Measurements from ENCODE around the gene PTPRM. TPM values are rescaled to one million over a fixed set of nuclear protein-coding genes. Genes with fewer than 3 reads are reported as not detected.

The PTPRM gene
- total and polyA plus RNA-seq, 2 donors, result 37.3 to 55.6 TPM

DNA sequence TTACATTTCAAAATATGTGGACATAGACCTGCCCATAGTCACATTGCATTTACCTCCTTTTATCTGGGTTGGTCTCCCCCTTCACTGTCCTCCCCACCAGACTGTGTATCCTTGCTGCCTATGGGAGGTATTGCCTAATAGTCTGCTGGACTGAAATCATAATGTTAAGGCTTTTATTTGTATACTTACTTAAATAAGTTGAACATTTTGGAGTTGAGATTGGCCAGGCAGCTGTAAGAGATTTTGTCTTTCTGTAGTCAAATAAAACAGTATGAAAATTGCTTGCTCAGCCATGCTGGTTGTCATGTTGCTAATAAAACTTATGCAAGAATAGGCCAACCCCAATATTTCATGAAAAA, 280.9 kb downstream of the PTPRM start:
- no peak for DNase-seq (ENCODE audit: low read depth in 6 of 9, low spot score in 9 of 9)
- Histone ChIP-seq H3K9me3 (ENCODE audit: control insufficient read depth in 2 of 2, insufficient read depth in 1 of 2, low read length in 1 of 2) (peaks cover 6 to 13% of the 10 kb centered on the region in 2 donors), H3K4me3 (ENCODE audit: low read length in 2 of 2) (no peak overlapping the region), H3K36me3 (ENCODE audit: control insufficient read depth in 2 of 2, insufficient read depth in 2 of 2, low read length in 1 of 2) (peaks cover 0 to 3% of the 10 kb centered on the region in 2 donors), H3K27ac (ENCODE audit: low read depth in 1 of 2, low read length in 1 of 2) (no peak overlapping the region), H3K4me1 (ENCODE audit: control insufficient read depth in 2 of 2, insufficient read depth in 2 of 2, low read length in 2 of 2) (no peaks in the 10 kb centered on the region), H3K27me3 (ENCODE audit: control insufficient read depth in 2 of 2, insufficient read depth in 1 of 2, low read length in 1 of 2) (no peaks in the 10 kb centered on the region)

DNA sequence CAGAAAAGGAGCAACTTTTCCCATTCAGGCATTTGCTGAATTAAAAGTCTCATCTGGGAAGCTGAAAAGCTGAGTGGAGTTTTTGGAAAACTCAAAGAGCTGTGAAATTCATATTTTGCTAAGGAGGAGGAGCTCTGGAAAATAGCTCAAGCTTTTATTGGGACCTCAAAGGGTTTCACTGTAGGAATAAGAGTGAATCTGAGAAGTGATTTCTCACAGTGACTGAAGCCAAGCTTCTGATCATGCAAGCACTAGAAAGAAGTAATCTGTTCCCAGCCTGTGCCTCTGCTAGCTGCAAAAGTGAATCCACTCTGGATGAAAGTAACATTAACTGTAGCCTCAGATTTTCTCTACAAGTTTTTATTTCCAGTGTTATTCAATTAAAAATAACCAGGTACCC, 283.3 kb downstream of the PTPRM start:
- peaks cover 0 to 6% of the 10 kb centered on the region in 2 donors for H3K9me3 ChIP-seq (ENCODE audit: control insufficient read depth in 2 of 2, insufficient read depth in 1 of 2, low read length in 1 of 2)
- no peak overlapping the region for H3K4me3 ChIP-seq (ENCODE audit: low read length in 2 of 2)
- no peak overlapping the region for H3K27ac ChIP-seq (ENCODE audit: low read depth in 1 of 2, low read length in 1 of 2)
- DNase-seq (ENCODE audit: low read depth in 6 of 9, low spot score in 9 of 9), result no peak
- H3K27me3 ChIP-seq (ENCODE audit: control insufficient read depth in 2 of 2, insufficient read depth in 1 of 2, low read length in 1 of 2), result no peaks in the 10 kb centered on the region
- no peaks in the 10 kb centered on the region for H3K4me1 ChIP-seq (ENCODE audit: control insufficient read depth in 2 of 2, insufficient read depth in 2 of 2, low read length in 2 of 2)
- H3K36me3 ChIP-seq (ENCODE audit: control insufficient read depth in 2 of 2, insufficient read depth in 2 of 2, low read length in 1 of 2), result peaks cover 0 to 3% of the 10 kb centered on the region in 2 donors

DNA sequence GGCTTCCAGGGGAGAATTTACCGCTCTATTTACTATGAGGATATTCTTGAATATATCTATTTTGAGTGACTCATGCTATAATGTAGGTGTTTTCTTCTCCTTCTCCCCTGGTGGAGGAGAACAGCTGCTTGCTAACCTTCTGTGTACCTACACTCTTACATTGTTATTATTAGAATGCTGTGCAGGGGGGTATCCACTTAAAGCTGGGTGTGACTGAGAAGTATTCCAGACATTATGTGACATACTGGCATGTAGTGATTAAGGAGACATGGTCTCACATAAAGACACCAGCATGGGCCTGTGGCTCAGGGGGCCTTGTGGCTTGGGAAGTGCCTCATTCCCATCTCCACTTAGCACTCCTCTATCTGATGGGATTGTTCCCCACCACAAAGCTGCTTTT, 287.9 kb downstream of the PTPRM start:
- peaks cover 4 to 13% of the 10 kb centered on the region in 2 donors for H3K4me1 ChIP-seq (ENCODE audit: control insufficient read depth in 2 of 2, insufficient read depth in 2 of 2, low read length in 2 of 2)
- 97% methylated on average over 1 of the region's 1 CpG for WGBS
- H3K4me3 ChIP-seq (ENCODE audit: low read length in 2 of 2), result no peak overlapping the region
- no peak for DNase-seq (ENCODE audit: low read depth in 6 of 9, low spot score in 9 of 9)
- no peak overlapping the region for H3K27ac ChIP-seq (ENCODE audit: low read depth in 1 of 2, low read length in 1 of 2)
- H3K27me3 ChIP-seq (ENCODE audit: control insufficient read depth in 2 of 2, insufficient read depth in 1 of 2, low read length in 1 of 2), result no peaks in the 10 kb centered on the region
- H3K36me3 ChIP-seq (ENCODE audit: control insufficient read depth in 2 of 2, insufficient read depth in 2 of 2, low read length in 1 of 2), result peaks cover 0 to 3% of the 10 kb centered on the region in 2 donors
- H3K9me3 ChIP-seq (ENCODE audit: control insufficient read depth in 2 of 2, insufficient read depth in 1 of 2, low read length in 1 of 2), result peaks cover 0 to 6% of the 10 kb centered on the region in 2 donors

DNA sequence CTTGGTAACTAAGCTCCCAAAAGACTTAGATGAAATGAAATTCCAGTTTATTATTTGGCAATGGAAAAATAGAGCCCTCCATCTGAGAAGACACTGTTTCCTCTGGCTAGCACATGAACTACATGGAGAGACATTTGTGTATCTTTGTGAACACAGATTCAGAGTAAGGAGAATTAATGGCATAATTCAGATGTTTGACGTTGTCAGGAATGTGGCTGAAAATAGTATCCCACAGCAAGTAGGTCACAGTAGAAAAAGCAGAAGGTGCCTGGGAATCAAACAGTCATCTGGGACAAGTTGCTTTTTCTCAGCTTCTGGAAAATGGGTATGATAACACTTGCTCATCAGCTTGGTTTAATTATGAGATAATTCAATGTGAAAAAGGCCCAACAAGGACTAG, 288.6 kb downstream of the PTPRM start:
- WGBS, result 47% methylated on average over 1 of the region's 1 CpG
- H3K9me3 ChIP-seq (ENCODE audit: control insufficient read depth in 2 of 2, insufficient read depth in 1 of 2, low read length in 1 of 2), result peaks cover 0 to 6% of the 10 kb centered on the region in 2 donors
- no peak overlapping the region for H3K4me3 ChIP-seq (ENCODE audit: low read length in 2 of 2)
- no peaks in the 10 kb centered on the region for H3K27me3 ChIP-seq (ENCODE audit: control insufficient read depth in 2 of 2, insufficient read depth in 1 of 2, low read length in 1 of 2)
- peaks cover 4 to 13% of the 10 kb centered on the region in 2 donors for H3K4me1 ChIP-seq (ENCODE audit: control insufficient read depth in 2 of 2, insufficient read depth in 2 of 2, low read length in 2 of 2)
- no peak for DNase-seq (ENCODE audit: low read depth in 6 of 9, low spot score in 9 of 9)
- no peak overlapping the region for H3K27ac ChIP-seq (ENCODE audit: low read depth in 1 of 2, low read length in 1 of 2)
- peaks cover 0 to 3% of the 10 kb centered on the region in 2 donors for H3K36me3 ChIP-seq (ENCODE audit: control insufficient read depth in 2 of 2, insufficient read depth in 2 of 2, low read length in 1 of 2)

DNA sequence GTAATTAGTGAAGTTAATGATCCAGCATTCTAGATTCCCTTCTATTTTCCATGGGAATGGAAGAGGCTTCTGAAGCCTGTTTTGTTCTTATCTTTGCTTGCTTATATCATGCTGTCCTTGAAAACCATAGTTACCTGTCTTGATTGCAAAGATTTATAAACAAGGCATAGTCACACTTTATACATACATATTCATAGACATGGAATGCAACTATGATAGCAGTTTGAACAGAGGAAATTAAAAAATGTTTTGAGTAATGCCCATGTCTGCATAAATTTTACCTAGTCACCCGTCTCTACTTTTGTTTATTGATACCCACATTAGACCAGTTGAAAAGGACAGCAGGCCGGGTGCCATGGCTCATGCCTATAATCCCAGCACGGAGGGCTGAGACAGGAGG, 289.0 kb downstream of the PTPRM start:
- peaks cover 0 to 6% of the 10 kb centered on the region in 2 donors for H3K9me3 ChIP-seq (ENCODE audit: control insufficient read depth in 2 of 2, insufficient read depth in 1 of 2, low read length in 1 of 2)
- over 99% methylated on average over 3 of the region's 3 CpGs for WGBS
- no peak for DNase-seq (ENCODE audit: low read depth in 6 of 9, low spot score in 9 of 9)
- H3K27ac ChIP-seq (ENCODE audit: low read depth in 1 of 2, low read length in 1 of 2), result no peak overlapping the region
- H3K4me3 ChIP-seq (ENCODE audit: low read length in 2 of 2), result no peak overlapping the region
- peaks cover 4 to 13% of the 10 kb centered on the region in 2 donors for H3K4me1 ChIP-seq (ENCODE audit: control insufficient read depth in 2 of 2, insufficient read depth in 2 of 2, low read length in 2 of 2)
- H3K27me3 ChIP-seq (ENCODE audit: control insufficient read depth in 2 of 2, insufficient read depth in 1 of 2, low read length in 1 of 2), result no peaks in the 10 kb centered on the region
- H3K36me3 ChIP-seq (ENCODE audit: control insufficient read depth in 2 of 2, insufficient read depth in 2 of 2, low read length in 1 of 2), result peaks cover 0 to 3% of the 10 kb centered on the region in 2 donors

DNA sequence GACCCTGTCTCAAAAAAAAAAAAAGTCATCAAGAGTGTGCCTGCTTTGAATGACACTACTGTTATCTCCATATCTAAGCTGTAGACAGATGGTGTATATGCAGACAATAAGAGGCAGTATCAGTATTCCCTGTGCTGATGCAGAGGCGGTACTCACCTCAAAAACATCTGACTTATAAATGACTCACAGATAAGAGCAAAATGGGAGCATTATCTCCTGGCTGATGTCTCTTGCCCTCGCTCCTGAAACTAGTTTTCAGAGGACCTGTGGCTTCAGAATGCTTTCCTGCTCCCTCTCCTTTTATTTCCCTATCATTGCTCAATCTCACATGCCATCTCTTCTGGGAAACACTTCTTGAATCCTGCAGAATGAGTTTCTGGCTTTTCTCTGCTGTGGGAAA, 289.6 kb downstream of the PTPRM start:
- Histone ChIP-seq H3K27me3 (ENCODE audit: control insufficient read depth in 2 of 2, insufficient read depth in 1 of 2, low read length in 1 of 2) (no peaks in the 10 kb centered on the region), H3K27ac (ENCODE audit: low read depth in 1 of 2, low read length in 1 of 2) (no peak overlapping the region), H3K4me1 (ENCODE audit: control insufficient read depth in 2 of 2, insufficient read depth in 2 of 2, low read length in 2 of 2) (peaks cover 4 to 13% of the 10 kb centered on the region in 2 donors), H3K9me3 (ENCODE audit: control insufficient read depth in 2 of 2, insufficient read depth in 1 of 2, low read length in 1 of 2) (peaks cover 0 to 6% of the 10 kb centered on the region in 2 donors), H3K4me3 (ENCODE audit: low read length in 2 of 2) (no peak overlapping the region), H3K36me3 (ENCODE audit: control insufficient read depth in 2 of 2, insufficient read depth in 2 of 2, low read length in 1 of 2) (no peaks in the 10 kb centered on the region)
- DNase-seq (ENCODE audit: low read depth in 6 of 9, low spot score in 9 of 9), result peak in 4 of 9 donors; percentile 30 to 48 (median 32)
- WGBS, result 79% methylated on average over 2 of the region's 2 CpGs

DNA sequence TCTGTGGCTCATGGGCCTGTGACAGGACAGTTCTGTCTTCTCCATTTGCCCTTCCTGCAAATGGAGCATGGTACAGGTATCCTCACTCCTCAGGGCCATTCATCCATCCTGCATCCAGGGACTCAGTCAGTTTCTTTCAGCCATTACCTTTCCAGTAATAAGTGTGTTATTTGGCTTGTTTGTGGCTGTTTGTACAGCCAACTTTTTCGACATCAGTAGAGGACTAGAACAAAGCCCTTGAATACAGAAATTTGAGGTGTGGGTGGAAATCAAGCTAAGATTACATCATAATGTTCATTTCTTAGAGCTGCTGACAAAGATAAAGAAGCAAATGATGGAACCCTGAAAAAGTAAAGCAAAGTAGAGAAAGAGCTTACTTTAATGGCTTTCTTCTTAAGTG, 290.4 kb downstream of the PTPRM start:
- H3K9me3 ChIP-seq (ENCODE audit: control insufficient read depth in 2 of 2, insufficient read depth in 1 of 2, low read length in 1 of 2), result peaks cover 0 to under 1% of the 10 kb centered on the region in 2 donors
- no peaks in the 10 kb centered on the region for H3K27me3 ChIP-seq (ENCODE audit: control insufficient read depth in 2 of 2, insufficient read depth in 1 of 2, low read length in 1 of 2)
- peaks cover 4 to 13% of the 10 kb centered on the region in 2 donors for H3K4me1 ChIP-seq (ENCODE audit: control insufficient read depth in 2 of 2, insufficient read depth in 2 of 2, low read length in 2 of 2)
- H3K4me3 ChIP-seq (ENCODE audit: low read length in 2 of 2), result no peak overlapping the region
- no peak for DNase-seq (ENCODE audit: low read depth in 6 of 9, low spot score in 9 of 9)
- 78% methylated on average over 1 of the region's 1 CpG for WGBS
- no peaks in the 10 kb centered on the region for H3K36me3 ChIP-seq (ENCODE audit: control insufficient read depth in 2 of 2, insufficient read depth in 2 of 2, low read length in 1 of 2)
- no peak overlapping the region for H3K27ac ChIP-seq (ENCODE audit: low read depth in 1 of 2, low read length in 1 of 2)

DNA sequence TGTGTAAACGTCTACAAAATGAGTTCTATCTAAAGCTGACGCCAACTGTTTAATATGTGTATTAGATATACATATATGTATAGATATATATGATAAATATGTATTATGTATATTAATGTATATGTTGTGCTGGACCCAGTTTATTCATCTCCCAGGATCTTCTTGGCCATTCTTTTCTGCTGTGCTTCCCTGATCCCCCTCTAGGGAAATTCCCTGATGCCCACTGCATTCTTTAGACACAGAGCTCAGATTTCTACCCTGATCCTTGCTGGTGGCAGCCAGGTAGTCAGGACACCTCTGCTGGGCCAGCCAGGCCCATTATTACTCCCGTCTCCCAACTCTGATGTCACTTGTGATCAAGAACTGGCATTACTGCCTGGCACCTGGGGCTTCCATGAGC, 292.0 kb downstream of the PTPRM start:
- H3K4me1 ChIP-seq (ENCODE audit: control insufficient read depth in 2 of 2, insufficient read depth in 2 of 2, low read length in 2 of 2), result peaks cover 4 to 13% of the 10 kb centered on the region in 2 donors
- no peak for DNase-seq (ENCODE audit: low read depth in 6 of 9, low spot score in 9 of 9)
- H3K9me3 ChIP-seq (ENCODE audit: control insufficient read depth in 2 of 2, insufficient read depth in 1 of 2, low read length in 1 of 2), result no peaks in the 10 kb centered on the region
- no peaks in the 10 kb centered on the region for H3K27me3 ChIP-seq (ENCODE audit: control insufficient read depth in 2 of 2, insufficient read depth in 1 of 2, low read length in 1 of 2)
- no peak overlapping the region for H3K4me3 ChIP-seq (ENCODE audit: low read length in 2 of 2)
- over 99% methylated on average over 3 of the region's 3 CpGs for WGBS
- H3K36me3 ChIP-seq (ENCODE audit: control insufficient read depth in 2 of 2, insufficient read depth in 2 of 2, low read length in 1 of 2), result no peaks in the 10 kb centered on the region
- H3K27ac ChIP-seq (ENCODE audit: low read depth in 1 of 2, low read length in 1 of 2), result no peak overlapping the region

DNA sequence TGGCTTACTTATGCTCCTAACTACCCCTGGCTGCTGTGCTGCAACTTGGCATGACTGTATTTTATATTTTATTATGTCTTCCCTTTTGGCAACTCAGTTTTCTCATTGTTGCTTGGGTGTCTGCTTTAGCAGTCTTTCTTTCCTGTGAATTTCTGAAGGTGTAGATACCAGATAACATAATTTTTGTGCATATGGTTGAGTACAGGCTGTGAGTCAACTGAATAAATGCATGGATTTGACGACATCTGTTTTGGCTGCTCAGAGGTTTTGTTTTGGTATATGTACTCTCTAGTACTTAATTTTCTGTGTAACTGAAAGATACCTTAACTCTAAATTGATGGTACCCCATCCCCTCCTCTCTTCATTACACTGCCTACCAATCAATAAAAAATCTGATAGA, 303.1 kb downstream of the PTPRM start:
- H3K27me3 ChIP-seq (ENCODE audit: control insufficient read depth in 2 of 2, insufficient read depth in 1 of 2, low read length in 1 of 2), result no peaks in the 10 kb centered on the region
- H3K36me3 ChIP-seq (ENCODE audit: control insufficient read depth in 2 of 2, insufficient read depth in 2 of 2, low read length in 1 of 2), result no peaks in the 10 kb centered on the region
- WGBS, result 96% methylated on average over 1 of the region's 1 CpG
- H3K4me3 ChIP-seq (ENCODE audit: low read length in 2 of 2), result no peak overlapping the region
- DNase-seq (ENCODE audit: low read depth in 6 of 9, low spot score in 9 of 9), result no peak
- H3K4me1 ChIP-seq (ENCODE audit: control insufficient read depth in 2 of 2, insufficient read depth in 2 of 2, low read length in 2 of 2), result no peaks in the 10 kb centered on the region
- no peaks in the 10 kb centered on the region for H3K9me3 ChIP-seq (ENCODE audit: control insufficient read depth in 2 of 2, insufficient read depth in 1 of 2, low read length in 1 of 2)
- H3K27ac ChIP-seq (ENCODE audit: low read depth in 1 of 2, low read length in 1 of 2), result no peak overlapping the region

DNA sequence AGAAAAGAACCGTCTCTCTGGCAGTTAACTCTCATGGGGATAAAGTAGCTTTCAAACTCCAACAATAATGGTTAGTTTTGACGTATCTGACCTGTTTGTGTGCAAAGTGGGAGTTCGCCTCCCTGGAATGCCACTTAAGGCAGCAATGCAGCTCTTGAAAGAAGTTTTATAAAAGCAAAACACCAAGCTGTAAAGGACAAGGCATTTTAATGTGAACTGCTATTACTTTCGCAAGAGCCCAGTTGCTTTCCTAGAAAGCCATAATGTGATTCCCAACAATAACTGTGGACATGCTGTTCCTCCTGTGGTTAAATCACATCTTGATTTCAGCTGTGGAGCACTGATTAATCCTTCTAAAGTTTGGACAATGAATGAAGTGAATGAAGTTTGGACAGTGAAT, 303.7 kb downstream of the PTPRM start:
- Histone ChIP-seq H3K36me3 (ENCODE audit: control insufficient read depth in 2 of 2, insufficient read depth in 2 of 2, low read length in 1 of 2) (no peaks in the 10 kb centered on the region), H3K4me1 (ENCODE audit: control insufficient read depth in 2 of 2, insufficient read depth in 2 of 2, low read length in 2 of 2) (no peaks in the 10 kb centered on the region), H3K9me3 (ENCODE audit: control insufficient read depth in 2 of 2, insufficient read depth in 1 of 2, low read length in 1 of 2) (no peaks in the 10 kb centered on the region), H3K27me3 (ENCODE audit: control insufficient read depth in 2 of 2, insufficient read depth in 1 of 2, low read length in 1 of 2) (no peaks in the 10 kb centered on the region), H3K27ac (ENCODE audit: low read depth in 1 of 2, low read length in 1 of 2) (no peak overlapping the region), H3K4me3 (ENCODE audit: low read length in 2 of 2) (no peak overlapping the region)
- no peak for DNase-seq (ENCODE audit: low read depth in 6 of 9, low spot score in 9 of 9)
- 97% methylated on average over 4 of the region's 4 CpGs for WGBS
